Astrocyte (in vitro differentiated cells and primary cell): ENCODE measurements around the gene PPIAL4G.
"Not testable (repeated sequence)": the region's sequence is repeated elsewhere in the genome, so short reads cannot be mapped to it uniquely, and the experiment has no call there.

Experiments
- EZH2 ChIP-seq: IDR thresholded peaks from 2 replicates; pipeline ENCODE4 v1.6.1; 2012; ENCODE audit warnings: mild to moderate bottlenecking, low read length, inconsistent platforms; ENCODE audit not compliant: insufficient read depth
- TF ChIP-seq, protein P1 (sequence below): IDR thresholded peaks from 2 replicates; pipeline ENCODE4 v1.5.1; 2011; ENCODE audit warnings: low read depth, mild to moderate bottlenecking, inconsistent platforms, low read length, moderate library complexity; ENCODE audit not compliant: insufficient read depth

GRCh38 chr1:148526587-148526986 lies 43.5 kb upstream of the PPIAL4G start:
- TF ChIP-seq, protein P1, sequence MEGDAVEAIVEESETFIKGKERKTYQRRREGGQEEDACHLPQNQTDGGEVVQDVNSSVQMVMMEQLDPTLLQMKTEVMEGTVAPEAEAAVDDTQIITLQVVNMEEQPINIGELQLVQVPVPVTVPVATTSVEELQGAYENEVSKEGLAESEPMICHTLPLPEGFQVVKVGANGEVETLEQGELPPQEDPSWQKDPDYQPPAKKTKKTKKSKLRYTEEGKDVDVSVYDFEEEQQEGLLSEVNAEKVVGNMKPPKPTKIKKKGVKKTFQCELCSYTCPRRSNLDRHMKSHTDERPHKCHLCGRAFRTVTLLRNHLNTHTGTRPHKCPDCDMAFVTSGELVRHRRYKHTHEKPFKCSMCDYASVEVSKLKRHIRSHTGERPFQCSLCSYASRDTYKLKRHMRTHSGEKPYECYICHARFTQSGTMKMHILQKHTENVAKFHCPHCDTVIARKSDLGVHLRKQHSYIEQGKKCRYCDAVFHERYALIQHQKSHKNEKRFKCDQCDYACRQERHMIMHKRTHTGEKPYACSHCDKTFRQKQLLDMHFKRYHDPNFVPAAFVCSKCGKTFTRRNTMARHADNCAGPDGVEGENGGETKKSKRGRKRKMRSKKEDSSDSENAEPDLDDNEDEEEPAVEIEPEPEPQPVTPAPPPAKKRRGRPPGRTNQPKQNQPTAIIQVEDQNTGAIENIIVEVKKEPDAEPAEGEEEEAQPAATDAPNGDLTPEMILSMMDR = not testable (repeated sequence)
- TF ChIP-seq EZH2 = not testable (repeated sequence)
